Islet precursor cell (in vitro differentiated cells): ENCODE results near the gene RAB23.

Experiments
- DNase-seq: peaks from one replicate; pipeline ENCODE4 v3.0.0-alpha.2; 2018

RAB23 gene

DNA sequence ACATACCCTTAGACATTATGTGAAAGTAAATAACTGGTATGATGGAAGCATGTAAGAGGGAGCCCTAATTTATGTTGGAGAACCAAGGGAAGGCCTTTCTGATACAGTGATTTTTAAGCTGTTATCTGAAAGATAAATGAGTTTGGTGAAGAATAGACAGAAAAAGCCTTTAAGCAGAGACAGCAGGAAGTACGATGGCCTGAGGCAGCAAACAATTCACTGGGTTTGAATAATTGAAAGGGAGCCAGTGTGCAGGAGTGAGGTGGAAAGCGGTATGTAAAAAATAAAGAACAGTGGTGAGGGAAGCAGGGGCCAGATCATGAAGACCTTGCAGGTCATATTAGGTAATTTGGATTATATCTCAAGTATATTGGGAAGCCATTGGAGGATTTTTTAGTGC is 4.1 kb upstream of the RAB23 start:
- DNase-seq, result no peak

DNA sequence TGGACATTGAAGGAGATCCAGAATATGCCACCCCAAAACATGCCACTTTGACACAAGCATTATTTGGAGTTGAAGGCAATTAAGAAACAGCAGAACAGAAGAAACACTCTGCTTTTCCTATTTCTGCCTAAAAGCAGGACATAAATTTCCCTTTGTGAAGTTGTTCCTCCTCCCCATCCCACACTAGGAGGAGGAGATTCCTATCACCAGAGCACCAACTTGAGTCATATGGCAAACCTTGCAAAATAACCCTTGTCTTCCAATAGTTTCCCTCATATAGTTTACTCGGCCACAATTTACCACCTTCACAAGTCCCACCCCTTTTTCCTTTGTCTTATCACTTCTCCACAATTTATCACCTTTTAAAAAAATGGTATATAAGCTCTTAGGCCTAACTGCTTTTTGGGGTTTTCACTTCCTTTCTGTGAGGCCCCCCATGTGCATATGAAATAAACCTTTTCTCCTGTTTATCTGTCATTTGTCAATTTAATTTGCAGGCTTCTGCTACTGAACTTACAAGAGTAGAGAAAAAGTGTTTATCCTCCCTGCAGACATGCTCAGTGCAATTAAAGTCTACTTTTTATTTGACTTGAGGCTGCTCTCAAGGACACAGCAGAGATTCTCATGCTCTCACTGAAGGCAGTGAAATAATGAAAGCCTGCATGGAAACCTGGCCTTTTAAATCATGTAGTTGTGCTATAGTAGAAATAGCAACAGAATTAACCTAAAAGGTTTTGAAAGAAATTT is 2.8 kb upstream of the RAB23 start:
- DNase-seq, result no peak

DNA sequence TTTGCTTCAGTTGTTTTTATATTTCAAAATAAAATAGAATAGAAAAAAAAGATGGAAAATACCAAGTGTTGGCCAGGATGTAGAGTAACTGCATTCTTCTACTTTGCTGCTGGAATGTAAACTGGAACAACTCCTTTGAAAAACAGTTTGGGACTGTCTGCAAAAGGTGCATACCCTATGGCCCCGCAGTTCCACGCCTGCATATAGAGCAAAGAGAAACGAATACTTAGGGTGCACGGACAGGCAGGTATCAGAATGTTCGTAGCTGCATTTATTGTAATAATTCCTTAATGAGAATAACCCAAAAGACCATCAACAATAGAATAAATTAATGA is 603 bp upstream of the RAB23 start:
- no peak for DNase-seq

DNA sequence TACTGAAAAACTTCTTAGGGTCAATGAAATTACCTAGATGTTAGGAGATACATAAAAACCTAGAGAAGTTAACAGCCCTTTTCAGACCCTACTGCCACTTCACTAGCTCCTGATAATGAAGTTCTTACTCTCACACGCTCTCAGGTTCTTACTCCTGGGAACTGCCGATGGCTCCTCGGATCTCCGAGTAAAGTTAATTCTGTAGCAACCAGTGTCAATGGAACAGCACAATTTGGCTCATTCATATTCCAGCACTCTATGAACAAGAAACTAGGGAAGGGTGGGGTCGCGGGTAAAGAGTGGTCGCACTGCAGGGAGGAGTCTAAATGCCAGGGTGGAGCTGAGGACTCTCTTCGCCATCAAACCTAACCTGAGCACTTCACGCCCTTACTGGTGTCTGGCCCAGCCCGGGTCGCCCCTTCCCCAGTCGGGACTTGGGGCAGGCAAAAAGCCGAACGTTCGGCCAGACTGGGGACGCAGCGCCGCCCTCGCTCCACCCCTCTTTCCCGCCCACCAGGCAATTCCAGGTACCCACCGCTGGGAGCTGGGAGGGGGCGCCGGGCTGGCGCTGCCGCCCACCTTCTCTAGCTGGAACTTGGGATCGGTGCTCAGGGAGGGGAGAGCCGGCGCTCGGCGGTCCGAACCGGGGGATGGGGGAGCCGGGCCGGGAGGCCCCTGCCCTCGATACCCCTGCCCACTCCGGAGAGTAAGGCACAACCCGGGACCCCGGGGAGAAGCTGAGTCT is 744 bp downstream of the RAB23 start:
- DNase-seq, result peak; percentile 94

DNA sequence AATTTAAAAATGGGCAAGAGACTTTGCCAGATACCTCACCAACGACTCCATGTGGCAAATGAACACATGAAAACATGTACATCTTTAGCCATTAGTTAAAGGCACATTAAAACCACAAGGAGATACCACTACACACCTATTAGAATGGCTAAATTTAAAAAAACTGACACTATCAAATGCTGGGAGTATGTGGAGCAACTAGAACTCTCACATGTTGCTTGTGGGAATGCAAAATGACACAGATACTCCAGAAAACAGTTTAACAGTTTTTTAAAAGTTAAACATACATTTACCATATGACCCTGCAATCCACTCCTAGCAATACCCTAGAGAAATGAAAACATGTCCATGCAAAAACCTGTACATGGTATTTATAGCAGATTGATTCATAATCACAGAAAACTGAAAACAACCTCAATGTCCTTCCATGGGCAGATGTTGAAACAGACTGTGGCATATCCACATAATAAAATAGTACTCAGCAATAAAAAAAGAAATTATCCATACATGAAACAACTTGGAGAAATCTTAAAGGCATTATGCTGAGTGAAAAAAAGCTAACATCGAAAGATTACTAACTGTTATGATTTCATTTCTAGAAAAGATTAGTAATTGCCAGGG is 1.9 kb downstream of the RAB23 start:
- no peak for DNase-seq

DNA sequence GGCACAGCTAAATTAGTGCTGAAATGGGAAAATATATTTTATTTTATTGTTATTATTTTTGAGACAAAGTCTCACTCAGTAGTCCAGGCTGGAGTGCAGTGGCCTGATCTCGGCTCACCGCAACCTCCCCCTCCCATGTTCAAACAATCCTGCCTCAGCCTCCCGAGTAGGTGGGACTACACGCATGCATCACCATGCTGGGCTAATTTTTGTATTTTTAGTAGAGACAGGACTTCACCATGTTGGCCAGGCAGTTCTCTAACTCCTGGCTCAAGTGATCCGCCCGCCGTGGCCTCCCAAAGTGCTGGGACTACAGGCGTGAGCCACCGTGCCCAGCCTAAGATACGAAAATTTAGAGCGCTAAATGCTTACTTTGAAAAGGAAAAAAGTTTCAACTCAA is 4.8 kb downstream of the RAB23 start:
- no peak for DNase-seq

DNA sequence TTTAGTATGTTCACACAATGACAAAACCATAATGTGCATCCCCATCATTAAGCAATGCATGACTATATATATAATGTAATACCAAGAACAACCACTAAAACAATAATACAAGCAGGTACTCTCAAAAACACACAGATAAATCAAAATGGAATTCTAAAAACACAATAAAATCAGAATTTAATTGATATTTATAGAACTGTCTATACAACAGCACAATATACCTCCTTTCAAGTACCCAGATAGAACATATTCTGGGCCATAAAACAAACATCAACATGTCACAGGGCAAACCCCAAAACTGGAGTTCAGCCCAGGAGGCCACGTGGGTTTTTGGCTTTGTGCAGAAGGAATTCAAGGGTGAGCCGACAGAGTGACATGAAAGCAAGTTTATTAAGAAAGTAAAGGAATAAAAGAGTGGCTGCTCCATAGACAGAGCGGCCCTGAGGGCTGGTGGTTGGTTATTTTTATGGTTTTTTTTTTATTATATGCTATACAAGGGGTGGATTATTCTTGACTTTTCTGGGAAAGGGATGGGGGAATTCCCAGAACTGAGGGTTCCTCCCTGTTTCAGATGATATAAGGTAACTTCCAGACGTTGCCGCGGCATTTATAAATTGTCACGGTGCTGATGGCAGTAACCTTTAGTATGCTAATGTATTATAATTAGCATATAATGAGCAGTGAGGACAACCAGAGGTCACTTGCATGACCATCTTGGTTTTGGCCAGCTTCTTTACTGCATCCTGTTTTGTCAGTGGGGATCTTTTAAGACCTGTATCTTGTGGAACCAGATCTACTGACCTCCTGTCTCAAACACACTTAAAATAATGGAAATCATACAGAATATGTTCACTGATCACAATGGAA is 5.6 kb downstream of the RAB23 start:
- no peak for DNase-seq

DNA sequence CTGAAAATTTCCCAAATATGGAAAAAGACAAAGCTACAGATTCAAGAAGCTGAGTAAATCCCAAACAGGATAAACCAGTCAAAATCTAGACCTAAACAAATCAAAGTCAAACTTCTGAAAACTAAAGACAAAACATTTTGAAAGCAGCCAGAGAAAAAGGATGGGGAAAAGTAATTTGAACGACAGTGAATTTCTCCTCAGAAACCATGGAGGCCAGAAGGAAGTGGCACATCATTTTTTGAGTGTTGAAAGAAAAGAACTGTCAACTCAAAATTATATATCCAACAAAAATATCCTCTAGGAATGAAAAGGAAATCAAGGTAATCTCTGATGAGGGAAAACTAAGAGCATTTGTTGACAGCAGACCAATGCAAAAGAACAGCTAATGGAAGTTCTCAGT is 6.8 kb downstream of the RAB23 start:
- DNase-seq, result no peak

DNA sequence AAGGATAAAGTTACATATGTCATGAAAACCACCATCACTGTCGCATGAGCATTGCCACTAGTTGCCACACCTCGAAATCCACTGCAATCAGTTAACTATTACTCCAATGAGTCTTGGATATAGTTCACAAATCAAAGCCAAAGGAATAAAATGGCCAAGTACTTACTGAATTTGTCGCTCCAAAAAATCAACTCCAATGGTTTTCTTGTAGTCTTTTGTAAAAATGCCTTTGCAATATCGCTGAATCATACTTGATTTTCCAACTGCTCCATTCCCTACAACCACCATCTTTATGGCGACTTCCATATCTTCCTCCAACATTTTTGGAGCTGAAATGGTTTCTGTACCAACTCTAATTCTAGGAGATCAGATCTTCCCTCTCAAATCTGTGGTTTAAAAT is 12.0 kb downstream of the RAB23 start:
- DNase-seq, result no peak

DNA sequence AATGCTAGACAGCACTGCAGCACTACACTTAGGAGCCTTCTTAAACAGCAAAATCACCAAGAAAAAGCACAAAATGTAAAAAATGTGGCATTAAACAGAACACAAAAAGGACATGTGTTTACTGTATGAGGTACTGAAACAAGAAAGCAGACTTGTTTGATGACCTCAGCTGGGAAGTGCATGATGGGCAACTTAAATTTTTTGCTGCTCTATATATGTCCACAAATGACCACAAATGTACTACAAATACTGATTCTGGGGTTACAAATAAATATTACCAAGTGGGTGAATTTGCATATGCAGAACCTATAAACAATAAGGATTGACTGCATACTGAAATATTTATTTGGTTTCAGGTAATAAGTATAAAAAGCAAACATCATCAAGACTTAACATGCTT is 13.1 kb downstream of the RAB23 start:
- no peak for DNase-seq

DNA sequence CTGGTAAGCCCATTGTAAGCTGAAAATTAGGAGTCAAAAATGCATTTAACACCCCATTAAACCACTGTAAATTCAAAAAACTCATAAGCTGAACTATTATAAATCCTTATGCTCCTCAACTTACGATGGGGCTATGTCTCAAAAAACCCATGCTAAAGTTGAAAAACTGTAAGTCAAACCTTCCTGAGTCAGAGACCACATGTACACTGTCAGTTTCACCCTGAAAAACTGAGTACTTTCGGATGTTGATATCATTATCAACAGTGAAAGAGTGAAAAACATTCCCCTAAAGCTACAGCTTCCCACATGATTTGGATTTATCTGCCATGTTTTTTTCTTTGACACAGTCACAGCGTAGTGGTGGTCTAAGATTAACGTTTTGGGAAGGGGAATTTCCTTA is 14.2 kb downstream of the RAB23 start:
- DNase-seq, result no peak

DNA sequence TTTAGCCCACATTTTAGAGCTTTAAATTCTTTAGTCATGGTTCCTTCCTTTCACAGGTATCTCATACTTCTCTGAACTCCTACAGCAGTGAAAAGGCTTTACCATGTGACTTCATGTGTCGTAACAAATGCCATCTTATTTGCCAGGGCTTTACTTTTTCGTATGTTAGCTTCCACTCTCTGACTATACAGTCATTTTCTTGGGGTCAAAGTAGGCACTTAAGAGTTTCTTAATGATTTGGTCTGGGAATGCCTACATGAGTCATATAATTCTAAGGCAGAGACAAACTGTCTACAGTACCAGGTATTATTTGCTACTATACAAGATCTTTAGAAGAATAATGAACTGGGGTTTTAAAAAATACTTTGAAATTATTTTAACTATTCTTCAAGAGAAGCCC is 15.0 kb downstream of the RAB23 start:
- DNase-seq, result no peak

DNA sequence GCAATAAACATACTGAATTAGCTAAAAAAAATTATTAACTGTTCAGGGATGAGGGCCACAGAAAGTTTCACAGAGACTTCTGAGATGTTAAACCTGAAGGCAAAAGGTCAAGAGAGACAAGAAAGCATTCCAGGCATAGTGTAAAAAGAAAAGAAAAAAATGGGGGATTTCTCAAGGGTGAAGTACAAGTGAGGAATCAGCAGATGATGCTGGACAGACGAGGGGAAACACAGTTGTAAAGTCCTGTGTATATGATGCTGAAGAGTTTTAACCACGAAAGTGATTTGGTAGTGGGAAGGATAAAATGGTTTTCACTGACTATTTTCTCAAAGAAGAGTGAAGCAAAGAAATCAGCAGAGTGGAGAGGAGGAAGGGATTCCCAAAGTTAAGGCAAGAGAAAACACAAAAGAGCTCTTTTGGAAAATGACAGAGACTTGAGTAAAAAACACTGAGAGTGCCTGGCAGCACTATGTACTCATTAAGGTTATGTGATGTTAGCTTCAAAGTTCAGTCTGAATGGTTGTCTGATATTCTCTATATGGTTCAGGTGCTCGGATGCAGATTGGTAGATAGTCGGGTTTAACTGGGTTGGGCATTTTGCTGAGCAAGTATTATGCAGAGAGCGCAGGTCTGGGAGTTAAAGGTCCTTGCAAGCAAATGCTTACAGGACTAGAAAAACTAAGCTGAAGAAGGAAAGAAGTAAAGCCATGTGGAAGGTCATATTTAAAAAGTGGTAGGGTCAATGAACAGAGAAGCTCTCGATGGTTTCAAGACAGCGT is 16.4 kb downstream of the RAB23 start:
- DNase-seq, result no peak

DNA sequence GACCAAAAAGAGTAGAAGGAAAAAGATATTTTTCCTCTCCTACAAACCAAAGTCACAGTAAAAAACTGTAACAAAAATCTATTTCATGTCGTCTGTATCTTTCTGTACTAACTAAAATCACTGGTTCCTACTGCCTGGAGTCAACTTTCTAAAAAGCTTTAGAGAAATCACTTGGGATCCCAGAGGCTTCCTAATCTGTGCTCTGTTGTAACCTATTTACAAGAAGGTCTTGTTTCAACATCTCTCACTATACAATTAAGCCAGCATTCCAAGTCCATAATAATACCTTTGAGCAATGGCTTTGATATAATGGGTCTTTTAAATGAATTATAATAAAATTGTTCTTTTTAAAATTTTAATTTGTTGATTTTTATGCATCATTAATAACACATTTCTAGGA is 20.4 kb downstream of the RAB23 start:
- no peak for DNase-seq

DNA sequence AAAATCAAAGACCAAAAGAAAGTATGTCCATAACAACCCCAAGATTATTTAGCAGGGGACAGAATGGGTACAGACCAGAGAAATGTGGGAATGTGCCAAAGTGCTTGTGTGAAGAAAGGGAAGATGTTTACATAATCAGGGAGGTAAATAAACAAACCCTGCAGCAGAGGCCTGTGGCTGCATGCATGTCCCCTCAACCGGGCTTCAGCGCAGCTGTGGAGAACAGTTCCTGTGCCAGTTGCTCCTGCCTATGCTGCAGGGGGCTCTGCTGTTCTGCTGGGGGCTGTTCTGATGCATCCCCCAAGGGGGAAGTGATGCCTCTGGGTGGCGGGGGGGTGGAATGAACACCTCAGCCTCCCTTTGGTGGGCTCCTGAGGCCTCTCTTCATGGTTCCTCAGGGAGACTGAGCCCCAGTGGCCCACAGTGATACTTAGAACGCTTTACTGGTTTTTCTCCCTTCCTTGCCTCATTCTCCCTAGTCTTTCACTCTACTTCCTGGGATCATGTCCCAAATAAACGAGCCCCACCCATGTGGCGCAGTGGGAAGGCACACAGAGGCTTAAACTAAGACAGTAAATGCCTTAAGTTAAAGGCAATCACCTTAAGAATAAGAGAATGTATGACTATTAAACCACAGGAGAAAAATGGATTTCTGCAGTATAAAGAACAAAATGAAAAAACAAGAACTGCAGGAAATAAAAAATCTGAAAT is 23.0 kb downstream of the RAB23 start:
- no peak for DNase-seq

DNA sequence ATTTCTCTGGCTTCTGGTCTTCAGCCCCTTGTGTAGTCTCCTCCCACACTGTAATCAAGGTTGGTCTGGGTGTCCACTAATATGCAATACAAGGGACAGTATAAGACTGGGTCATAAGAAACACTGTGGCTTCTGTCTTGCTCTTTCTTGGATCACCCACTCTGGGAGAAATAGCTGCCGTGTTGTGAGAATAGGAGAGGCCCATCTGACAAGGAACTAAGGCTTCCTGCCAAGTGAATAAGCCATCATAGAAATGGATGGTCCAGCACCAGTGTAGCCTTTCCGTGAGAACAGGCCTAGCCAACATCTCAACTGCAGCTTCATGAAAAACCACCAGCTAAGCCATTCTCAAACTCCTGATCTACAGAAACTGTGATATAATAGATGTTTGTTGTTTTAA is 26.6 kb downstream of the RAB23 start:
- DNase-seq, result no peak

DNA sequence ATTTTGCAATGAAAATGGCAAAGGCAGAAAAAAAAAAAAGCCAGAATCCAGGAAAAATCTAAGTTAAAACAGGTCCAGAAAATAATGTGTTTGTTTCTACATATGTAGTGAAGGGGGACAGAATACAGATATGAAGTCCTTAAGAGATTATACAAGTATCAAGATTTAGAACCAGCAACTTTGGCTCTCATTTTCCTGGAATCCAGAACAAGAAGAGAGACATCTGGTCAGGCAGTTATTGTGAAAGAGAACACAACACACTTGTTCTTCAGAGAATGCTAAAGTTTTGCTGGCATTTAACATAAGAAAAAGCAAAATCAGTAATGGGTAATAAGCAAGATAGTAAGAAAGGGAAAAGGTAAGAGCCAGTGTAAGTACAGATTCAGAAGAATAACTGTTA is 28.9 kb downstream of the RAB23 start:
- DNase-seq, result no peak

DNA sequence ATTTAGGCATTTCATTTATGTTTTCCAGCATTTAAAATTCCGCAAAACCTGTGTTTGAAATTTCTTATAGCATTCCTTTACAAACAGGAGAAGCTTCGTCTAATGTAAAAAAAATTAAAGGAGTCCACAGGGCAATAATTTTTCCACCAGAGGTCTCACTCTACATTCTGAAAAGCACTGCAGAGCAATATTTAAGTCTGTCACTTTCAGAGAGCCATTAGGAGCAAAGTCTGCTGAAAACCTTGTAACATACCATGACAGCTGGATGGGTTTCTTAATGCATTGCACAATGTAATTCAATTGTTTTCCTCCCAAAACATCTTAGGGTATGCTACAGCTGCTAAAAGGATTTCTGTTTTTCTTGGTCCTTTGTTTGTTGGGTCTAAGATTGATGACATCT is 32.0 kb downstream of the RAB23 start:
- DNase-seq, result no peak

DNA sequence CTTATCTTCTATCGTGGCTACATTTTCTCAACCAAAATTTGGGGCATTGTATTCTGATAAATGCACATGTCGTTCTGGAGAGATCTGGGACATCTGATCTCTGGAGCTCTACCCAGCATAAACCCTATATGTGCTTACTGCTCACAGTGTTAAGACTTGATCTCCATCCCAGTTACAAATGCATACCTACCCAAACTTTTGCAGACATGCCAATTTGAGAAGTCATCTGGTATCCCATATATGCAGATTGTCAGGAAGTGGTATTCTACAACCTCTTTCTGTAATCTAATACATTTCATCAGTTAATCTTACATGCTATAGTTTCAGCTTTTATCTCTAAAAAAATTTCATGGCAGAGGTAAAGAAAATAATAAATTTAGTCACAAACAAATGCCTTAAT is 38.8 kb downstream of the RAB23 start:
- DNase-seq, result no peak

DNA sequence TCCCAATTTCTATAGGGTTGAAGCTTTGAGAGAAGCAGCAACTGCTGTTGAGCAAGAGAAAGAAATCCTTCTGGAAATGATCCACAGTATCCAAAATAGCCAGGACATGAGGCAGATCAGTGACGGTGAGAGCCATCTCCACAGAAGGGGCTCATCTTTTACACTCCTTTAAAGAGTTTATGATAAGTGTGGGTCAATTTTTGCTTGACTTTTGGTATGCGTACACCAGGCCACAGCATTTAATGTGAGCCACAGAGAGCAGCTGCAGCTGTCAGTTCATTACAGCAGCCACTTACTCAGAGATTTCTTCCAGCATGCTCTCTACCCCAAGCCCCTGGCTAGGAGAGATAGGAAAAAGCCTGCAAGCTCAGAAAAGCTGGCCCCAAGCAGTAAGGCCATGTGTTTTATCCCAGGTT is 40.1 kb downstream of the RAB23 start:
- DNase-seq, result no peak

DNA sequence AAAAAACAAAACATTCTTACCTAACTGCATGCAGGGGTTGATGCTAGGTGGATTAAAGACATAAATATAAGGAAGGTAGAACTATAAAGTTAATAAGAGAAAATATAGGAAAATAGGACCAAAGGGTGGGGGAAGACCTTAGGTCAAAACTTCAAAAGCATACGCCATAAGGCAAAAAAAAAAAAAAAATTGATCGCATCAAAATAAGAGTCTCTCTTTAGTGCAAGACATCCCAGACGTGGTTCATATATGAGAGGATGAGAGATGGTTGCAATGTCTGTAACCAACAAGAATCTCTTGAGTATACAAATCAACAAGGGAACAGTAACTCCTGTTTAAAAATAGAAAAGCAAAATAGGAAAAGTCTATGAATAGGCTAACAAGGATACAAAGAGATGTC is 41.5 kb downstream of the RAB23 start:
- DNase-seq, result no peak
